ENCODE results near the gene NACC1.

GRCh38 chr19:13089139-13089856 lies 28.8 kb upstream of the NACC1 start:
- no peak for TF ChIP-seq POLR2AphosphoS5 (IDR thresholded peaks at IDR 0.05)
- TF ChIP-seq CTCF (IDR thresholded peaks at IDR 0.05), result peak in 2 of 3 donors; percentile 10 to 34
- TF ChIP-seq POLR2A (IDR thresholded peaks at IDR 0.05), result no peak

Measured in breast epithelium (tissue), 3 donors.